GM18519 (cell line): ENCODE measurements around the gene RABEPK.
"Not testable (repeated sequence)": the region's sequence is repeated elsewhere in the genome, so short reads cannot be mapped to it uniquely, and the experiment has no call there.

Source experiments
- ATAC-seq: cut with Tn5 transposase; IDR thresholded peaks from one replicate; pipeline ENCODE4 v1.9.1; 2021; ENCODE audit warnings: mild to moderate bottlenecking, moderate library complexity; ENCODE audit not compliant: unreplicated experiment, low FRiP score

RABEPK gene

DNA sequence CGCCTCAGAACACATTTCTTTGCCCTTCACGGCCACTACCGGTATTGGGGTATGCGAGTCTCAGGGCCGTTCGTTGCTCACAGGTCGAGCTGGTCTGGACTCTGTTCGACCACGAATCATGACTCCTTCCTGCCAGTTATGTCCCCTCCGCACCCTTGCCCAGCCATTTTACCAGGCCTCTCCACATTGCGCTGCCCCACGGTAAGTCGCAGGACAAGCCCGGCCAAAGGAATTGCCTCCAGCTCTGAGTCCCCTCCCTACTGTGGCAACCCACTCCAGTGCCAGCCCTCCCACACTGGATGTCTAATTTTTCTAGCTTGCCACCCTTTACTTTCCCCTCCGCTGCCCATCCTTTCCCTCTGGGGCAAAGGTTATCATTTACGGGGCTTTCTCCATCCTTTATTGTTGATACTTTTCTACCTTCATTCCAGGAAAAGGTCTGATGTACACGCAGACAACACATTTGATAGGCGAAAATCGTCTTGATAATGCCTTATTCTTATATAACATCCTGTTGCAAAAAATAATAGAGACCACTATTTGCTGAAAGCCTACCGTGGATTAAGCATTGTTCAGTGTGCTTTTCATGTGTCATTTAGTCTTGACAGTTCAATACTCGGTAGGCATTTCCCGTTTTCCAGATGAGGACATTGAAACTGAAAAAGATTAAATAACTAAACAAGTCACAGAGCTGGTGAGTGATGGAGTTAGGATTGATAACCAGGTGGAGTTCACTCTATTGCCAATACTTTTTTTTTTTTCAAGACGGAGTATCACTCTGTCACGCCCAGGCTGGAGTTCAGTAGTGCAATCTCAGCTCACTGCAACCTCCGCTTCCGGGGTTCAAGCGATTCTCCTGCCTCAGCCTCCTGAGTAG lies 41.8 kb downstream of the RABEPK start:
- ATAC-seq: peak; percentile 5

DNA sequence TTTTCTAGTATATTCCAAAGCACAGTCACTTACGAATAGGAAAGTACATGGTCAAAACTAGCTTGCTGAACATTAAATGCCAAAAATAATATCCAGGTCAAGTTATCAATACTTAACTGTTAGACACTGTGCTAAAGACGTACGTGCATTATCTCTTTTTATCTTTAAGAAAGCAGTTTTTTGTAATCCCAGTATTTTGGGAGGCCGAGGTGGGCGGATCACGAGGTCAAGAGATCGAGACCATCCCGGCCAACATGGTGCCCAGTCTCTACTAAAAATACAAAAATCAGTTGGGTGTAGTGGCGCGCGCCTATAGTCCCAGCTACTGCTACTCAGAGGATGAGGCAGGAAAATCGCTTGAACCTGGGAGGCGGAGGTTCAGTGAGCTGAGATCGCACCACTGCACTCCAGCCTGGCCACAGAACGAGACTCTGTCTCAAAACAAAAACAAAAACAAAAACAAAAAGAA lies 43.5 kb downstream of the RABEPK start:
- no peak for ATAC-seq

DNA sequence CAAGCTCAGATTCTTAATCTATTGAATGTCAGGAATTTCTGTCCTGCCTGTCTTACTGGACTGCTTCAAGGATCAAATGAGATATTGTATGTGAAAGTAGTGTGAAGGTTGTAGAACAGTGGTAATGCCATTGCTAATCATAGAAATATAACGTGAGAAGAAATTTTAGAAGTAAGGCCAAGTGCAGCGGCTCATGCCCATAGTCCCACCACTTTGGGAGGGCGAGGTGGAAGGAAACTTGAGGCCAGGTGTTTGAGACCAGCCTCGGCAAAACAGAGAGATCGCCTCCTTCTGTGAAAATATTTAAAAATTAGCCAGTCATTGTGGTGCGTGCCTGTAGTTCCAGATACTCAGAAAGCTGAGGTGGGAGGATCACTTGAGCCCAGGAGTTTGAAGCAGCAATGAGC lies 45.9 kb downstream of the RABEPK start:
- ATAC-seq: no peak

DNA sequence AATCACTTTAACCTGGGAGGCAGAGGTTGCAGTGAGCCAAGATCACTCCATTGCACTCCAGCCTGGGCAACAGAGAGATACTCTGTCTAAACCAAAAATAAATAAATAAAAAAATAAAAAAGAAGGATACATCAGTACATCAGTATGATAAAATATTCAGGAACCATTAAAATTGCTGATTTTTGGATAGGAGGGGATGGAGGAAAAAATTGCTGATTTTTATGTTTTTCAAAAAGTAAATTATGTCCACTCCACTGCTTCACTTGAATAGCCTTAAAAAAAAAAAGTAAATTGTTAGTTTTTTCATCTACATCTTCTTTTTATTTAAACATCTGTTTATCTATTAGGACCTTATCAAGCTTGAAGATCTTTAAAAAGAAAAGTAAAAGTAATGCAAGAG lies 53.9 kb downstream of the RABEPK start:
- ATAC-seq: no peak

DNA sequence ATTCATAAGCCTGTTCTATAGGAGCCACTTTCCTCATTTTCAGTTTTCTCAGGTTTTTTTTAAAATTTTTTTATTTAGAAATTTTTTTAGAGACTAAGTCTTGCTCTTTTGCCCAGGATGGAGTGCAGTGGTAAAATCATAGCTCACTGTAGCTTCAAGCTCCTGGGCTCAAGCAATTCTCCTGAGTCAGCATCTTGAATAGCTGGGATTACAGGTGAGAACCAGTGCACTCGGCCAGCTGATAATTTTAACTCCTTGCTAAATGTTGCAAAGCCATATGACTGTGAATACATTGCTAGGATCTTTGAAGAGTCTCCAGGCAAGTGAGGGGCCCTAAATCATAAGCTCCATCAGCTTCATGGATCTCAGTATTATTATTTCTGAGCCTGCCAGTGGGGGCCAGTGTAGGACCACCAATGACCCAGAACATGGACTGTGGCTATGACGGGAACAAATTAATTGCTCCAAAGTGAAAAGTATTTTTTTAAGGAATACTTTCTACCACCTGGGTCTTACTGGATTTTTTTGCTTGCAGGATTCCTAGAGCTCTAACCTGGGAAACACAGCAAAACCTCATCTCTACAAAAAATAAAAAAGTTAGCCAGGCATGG lies 55.5 kb downstream of the RABEPK start:
- no peak for ATAC-seq

DNA sequence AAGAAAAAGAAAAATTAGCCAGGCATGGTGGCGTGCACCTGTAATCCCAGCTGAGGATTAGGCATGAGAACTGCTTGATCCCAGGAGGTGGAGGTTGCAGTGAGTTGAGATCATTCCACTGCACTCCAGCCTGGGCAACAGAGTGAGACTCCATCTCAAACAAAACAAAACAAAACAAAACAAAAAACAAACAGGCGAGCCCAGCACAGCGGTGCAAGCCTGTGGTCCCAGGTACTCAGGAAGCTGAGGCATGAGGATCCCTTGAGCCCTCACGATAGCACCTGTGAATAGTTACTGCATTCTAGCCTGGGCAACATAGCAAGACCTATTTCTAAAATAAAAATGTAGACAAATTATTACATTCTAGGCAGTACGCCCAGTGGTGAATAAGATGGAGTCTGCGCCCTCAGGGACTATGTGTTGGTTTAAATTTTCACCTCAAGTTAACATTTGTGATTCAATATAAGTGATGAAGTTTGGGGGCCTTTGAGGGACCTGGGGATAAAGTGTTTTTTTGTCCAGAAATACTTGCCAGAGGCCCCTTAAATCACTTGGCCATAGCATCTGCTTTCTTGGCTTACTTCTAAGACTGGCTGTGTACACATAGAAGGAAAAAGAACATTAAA lies 57.9 kb downstream of the RABEPK start:
- no peak for ATAC-seq

DNA sequence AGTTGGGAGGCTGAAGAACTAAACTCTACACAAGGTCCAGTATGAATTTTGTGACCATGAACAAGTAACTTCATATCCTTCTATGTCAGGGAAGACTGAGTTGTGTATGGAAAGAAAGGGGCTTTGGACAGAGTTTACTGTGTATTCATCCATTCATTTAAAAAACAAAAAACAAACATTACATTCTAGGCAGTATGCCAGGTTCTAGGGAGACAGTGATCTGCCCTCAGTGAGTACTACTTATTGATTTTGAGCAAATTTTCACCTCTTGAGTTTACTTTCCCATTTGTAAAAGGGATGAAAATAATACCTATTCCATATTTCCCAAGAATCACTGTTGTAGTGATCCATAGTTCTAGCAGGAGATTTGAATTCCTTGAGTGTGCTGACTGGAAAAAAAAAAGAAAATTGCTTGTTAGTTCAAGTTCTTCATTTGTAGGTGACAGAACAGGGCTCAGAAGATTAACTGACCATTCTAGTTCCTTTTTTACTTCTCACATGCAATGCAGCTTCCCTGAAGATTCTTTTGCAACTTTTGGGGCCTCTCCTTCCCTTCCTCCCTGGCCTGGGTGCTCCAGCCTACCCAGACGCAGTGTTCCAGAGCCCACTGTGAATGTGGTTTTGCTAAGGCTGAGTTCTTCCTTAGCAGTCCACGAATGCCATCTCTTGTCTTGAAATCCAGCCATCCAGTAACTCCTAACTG lies 58.6 kb downstream of the RABEPK start:
- ATAC-seq: no peak

DNA sequence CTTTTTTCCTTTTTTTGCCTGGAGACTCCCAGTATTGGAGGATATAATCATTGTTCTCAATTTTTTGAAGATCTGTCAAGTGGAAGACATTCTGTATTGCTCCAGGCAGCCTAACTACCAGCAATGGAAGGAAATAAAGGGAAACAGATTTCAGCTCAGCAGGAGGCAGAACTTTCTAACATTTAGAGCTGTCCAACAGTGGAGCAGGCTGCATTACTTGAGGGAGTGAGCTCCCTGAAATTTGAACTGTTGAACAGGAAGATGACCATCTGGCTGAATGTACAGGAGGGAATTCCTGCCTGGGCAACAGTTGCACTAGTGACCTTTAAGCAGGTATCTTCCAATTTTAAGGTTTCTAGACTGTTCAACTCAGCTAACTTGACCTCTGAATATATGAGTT lies 60.2 kb downstream of the RABEPK start:
- ATAC-seq: no peak

DNA sequence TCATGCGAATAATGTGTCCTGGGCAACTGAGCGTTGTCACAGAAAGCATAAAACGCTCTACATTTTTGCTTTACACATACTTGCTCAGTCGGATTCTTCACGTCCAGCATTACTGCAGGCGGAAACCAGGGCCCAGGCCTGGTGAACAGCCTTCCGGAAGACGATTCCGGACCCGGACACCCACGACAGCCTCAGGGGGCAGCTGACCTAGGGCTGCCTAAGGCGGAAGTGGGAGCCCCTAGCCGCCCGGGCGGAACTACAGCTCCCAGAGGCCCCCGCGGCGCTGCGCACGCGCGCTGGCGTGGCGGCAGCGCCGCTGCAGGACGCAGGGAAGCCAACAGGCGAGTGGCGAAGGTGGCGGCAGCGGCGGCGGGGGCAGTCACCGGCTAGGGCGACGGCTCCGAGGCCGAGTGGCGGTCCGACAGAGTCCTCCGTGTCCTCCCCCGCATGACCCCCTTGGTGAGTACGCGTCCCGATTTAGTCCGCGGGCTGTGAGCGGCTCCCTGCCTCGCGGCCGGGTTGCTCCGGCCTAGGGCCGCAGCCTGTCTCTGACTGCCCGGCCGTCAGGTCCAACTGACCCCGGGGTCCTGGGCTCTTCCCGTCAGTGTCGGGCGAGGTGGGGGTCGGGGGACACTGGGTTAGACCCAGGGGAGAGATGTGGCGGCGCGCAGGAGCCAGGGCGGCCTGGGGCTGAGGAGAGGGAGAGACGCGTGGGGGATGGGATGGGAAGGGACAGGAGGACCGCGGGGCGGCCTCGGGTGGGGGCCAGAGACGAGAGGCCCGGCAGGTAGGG lies 61.4 kb downstream of the RABEPK start, which contains the start of gene GAPVD1:
TSS of gene GAPVD1 (plus strand) at position 326 of the 793 bp plus-strand sequence. CDS start 37,096 bp downstream, outside the sequence.
- ATAC-seq: peak; percentile 88

DNA sequence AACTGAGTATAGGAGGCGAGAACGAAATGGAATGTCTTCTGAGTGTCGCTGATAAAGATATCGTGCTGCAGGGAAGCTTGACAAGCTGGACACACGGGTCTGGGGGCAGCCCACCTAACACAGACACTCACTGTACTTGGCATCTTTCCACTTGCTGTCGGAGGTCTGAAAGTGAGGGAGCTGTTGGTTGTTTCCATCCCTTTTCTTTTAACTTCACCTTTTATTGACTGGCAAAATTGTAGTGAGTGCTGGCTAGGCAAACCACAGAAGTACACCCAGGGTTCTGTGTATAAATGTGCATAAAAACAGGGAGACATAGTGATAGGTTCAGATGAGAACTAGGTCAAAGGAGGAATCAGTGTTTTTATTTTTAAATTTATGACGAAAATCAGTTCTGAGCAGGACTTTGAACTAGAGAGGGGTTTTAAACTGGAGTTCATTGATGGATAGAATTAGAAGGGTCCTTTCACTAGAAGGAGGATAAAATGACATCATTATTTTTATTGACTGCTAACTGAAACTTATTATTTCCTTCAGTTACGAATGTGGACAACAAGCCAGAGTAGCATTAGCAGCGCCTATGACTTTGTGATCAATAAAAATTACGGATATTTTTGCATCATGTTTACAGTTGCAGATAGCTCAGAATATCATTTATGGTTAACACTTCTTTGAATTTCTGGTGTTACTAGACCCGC lies 62.1 kb downstream of the RABEPK start:
- no peak for ATAC-seq

DNA sequence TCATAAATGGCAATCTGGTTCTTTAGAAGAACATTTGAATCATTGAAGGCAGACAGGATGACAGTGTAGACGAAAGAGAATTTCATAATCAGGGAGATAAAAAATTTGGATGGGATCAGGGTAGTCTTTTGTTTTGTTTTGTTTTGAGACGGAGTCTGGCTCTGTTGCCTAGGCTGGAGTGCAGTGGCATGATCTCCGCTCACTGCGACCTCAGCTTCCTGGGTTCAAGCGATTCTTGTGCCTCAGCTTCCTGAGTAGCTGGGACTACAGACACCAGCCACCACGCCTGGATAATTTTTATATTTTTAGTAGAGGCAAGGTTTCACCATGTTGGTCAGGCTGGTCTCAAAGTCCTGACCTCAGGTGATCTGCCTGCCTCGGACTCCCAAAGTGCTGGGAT lies 63.7 kb downstream of the RABEPK start:
- not testable (repeated sequence) for ATAC-seq

DNA sequence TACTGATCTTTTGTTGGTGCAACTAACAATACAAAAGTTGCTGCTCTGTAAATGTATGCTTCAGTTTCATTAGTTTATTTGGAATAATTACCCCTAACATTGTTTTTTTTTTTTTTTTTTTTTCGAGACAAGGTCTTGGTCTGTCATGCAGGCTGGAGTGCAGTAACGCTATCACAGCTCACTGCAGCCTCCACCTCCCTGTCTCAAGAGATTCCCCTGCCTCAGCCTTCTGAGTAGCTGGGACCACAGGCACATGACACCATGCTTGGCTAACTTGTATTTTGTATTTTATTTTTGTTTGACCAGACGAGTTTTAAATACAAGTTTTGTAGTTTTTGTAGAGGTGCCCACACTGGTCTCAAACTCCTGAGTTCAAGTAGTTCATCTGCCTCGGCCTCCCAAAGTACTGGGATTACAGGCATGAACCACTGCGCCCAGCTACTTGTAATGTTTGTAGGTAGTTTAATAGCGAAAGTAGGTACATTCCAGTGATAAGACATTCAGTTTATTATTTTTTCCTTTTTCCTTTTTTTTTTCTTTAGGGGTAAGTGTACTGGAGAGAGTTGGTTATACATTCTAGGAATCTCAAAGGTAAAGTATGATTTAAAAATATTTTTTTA lies 68.2 kb downstream of the RABEPK start:
- ATAC-seq: no peak

DNA sequence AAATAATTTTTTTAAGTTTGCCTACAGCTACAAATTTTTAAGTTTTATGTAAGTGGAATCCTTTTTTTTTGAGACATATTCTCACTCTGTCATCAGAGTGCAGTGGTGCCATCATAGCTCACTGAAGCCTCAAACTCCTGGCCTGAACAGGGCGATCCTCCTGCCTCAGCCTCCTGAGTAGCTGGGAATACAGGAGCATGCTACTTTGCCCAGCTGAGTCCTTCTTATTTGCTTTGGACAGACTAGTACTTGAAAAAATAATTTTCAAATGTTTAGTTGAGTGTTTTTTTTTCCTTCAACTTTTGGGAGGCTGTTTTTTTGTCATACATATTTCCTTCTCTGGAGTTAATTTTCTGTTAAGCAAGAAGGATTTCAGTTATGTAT lies 68.7 kb downstream of the RABEPK start:
- no peak for ATAC-seq

DNA sequence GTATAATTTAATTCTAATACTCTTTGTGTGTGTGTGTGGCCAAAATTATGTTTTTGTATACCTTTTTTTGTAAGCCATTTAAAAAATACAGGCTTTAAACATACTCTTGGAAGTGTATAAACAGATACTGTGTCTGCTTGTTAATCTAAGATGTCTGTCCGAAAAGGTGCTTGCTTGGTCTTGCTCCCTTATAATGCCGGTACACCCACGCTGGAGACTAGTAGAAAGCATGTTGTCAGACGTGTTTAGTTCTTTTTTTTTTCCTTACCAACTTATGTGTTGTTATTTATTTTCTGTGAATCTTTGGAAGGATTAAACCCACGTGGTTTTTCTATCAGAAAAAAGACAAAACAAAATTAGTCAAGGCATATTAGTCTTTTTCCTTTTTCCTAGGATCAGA lies 70.7 kb downstream of the RABEPK start:
- no peak for ATAC-seq

DNA sequence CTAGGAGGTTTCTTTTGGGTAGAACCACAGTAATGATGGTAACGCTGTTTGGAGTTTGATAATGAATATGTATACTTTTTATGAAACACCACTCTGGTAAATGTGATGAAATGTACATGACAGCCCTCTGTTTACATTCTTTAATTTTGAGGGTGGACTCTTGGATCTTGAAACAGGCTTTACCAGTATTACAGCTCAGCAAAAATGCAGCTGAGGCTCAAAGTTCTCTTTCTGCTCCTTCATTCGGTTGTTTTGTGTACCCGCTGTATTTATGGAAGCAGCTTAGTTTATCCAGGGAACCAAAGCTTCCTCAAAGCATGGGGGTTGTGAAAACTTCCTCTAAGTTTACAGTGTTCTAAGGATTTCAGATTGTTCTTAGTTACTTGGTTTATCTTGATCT lies 72.4 kb downstream of the RABEPK start:
- no peak for ATAC-seq

DNA sequence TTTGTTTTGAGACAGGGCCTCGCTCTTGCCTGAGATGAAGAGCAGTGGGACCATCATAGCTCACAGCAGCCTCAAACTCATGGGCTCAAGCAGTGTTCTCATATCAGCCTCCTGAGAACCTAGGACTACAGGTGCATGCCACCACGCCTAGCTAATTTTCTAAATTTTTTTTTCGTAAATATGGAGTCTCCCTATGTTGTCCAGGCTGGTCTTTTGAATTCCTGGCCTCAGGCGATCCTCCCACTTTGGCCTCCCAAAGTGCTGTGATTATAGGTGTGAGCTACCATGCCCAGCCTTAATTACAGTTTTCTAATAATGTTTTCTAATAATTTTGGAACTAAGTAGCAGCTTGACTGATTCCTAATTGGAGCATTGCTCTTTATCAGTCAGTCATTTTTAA lies 76.4 kb downstream of the RABEPK start:
- no peak for ATAC-seq

DNA sequence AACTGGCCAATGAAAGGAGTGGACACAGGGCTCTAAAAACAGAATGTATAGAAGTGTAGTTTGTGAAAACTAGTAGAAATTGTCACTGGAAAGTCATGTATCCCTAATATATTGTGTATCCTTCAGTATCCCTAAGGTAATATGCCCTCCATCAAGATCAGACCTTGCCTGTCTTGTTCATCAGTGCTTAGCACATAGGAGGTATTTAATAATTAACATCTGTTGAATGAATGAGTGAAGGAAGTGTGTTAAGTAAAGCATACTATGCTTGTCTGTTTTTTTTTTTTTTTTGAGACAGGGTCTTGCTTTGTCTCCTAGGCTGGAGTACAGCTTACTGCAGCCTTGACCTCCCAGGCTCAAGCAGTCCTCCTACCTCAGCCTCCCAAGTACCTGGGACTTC lies 77.1 kb downstream of the RABEPK start:
- no peak for ATAC-seq

DNA sequence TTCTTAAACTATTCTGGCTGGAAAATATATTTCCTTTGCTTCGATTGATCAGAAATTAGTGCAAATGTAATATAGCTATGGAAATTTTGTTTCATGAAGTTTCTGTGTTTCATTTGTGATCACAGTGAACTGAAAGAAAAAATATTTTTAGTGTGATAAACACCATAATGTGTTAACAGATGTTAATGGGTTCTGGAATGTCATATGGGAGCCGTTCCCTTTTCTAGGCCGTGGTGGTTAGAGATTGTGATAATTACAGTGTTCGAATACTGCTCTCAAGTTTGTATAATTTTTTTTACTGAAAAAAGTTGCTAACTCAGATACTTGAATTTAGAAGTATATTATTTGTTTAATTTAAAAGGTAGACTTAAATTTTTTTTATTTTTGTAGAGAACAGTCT lies 80.6 kb downstream of the RABEPK start:
- ATAC-seq: no peak
